ENCODE results near the gene CLEC2L. TPM values are rescaled to one million over a fixed set of nuclear protein-coding genes. Genes with fewer than 3 reads are reported as not detected.

Gene CLEC2L
- polyA plus RNA-seq, 3 donors = not detected

GRCh38 chr7:139583826-139584553 lies 60.5 kb downstream of the CLEC2L start:
- Mint-ChIP-seq H3K9me3 (no peaks in the 10 kb centered on the region), H3K4me3 (no peak overlapping the region), H3K36me3 (peaks cover 84 to 95% of the 10 kb centered on the region in 2 donors), H3K4me1 (peaks cover 6% of the 10 kb centered on the region), H3K27me3 (ENCODE audit: low read depth in 3 of 3) (peaks cover 0 to 2% (median 2%) of the 10 kb centered on the region in 3 donors), H3K27ac (no peak overlapping the region)
- Histone ChIP-seq H3K27ac (ENCODE audit: low read depth in 1 of 2, low read length in 2 of 2) (no peak overlapping the region), H3K4me3 (replicated peaks in 1 of 3; ENCODE audit: low read depth in 2 of 3, low read length in 3 of 3) (no peak overlapping the region), H3K4me2 (replicated peaks; ENCODE audit: extremely low read depth, low read length, poor library complexity, severe bottlenecking) (no peak overlapping the region), H4K20me1 (ENCODE audit: insufficient read depth, low read length) (peaks cover 38% of the 10 kb centered on the region), H2AFZ (ENCODE audit: insufficient read depth, low read depth, low read length, poor library complexity, severe bottlenecking) (no peak overlapping the region), H3K27me3 (ENCODE audit: control insufficient read depth in 2 of 2, insufficient read depth in 2 of 2, low read length in 2 of 2) (no peaks in the 10 kb centered on the region), H3K9me3 (replicated peaks in 1 of 2; ENCODE audit: control insufficient read depth in 1 of 2, insufficient read depth in 1 of 2, low read length in 2 of 2) (no peaks in the 10 kb centered on the region), H3K9ac (ENCODE audit: insufficient read depth, low read length, poor library complexity, severe bottlenecking) (no peak overlapping the region), H3K36me3 (replicated peaks in 1 of 2; ENCODE audit: control insufficient read depth in 1 of 2, insufficient read depth in 2 of 2, low read length in 2 of 2) (peaks cover 86 to 97% of the 10 kb centered on the region in 2 donors), H3K79me2 (ENCODE audit: insufficient read depth, low read length) (no peaks in the 10 kb centered on the region), H3K4me1 (ENCODE audit: control insufficient read depth in 1 of 2, insufficient read depth in 2 of 2, low read length in 2 of 2) (peaks cover 5 to 6% of the 10 kb centered on the region in 2 donors)
- DNase-seq = no peak
- WGBS (ENCODE audit: insufficient coverage) = 95% methylated on average over 12 of the region's 15 CpGs
- intact Hi-C loops (cut with micrococcal nuclease) = no loop called here
- TF ChIP-seq CTCF (IDR thresholded peaks at IDR 0.05) = no peak

DNA sequence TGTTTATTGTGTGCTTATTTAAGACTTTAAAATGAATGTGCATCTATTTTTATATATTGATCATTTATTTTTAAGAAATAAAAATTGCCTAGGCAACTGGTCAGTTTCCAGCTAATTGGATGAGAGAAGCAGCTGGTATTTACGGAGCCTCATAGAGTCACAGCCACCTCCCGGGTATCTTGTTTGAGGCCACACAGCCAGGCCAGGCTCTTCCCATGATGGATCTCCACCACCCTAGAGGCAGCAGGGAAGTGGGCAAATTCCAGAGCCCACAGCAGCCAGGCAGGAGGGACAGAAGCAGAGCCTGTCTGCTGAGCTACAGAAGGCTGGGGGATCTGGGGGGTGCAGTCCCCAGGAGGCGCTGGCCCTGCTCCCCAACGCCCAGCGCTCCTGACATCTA lies 61.6 kb downstream of the CLEC2L start:
- H3K9ac ChIP-seq (ENCODE audit: insufficient read depth, low read length, poor library complexity, severe bottlenecking) = no peak overlapping the region
- peaks cover 84 to 94% of the 10 kb centered on the region in 2 donors for H3K36me3 Mint-ChIP-seq
- H3K4me3 Mint-ChIP-seq = no peak overlapping the region
- H3K9me3 ChIP-seq (replicated peaks in 1 of 2; ENCODE audit: control insufficient read depth in 1 of 2, insufficient read depth in 1 of 2, low read length in 2 of 2) = no peaks in the 10 kb centered on the region
- peaks cover 12% of the 10 kb centered on the region for H3K4me1 Mint-ChIP-seq
- no peak for TF ChIP-seq CTCF (IDR thresholded peaks at IDR 0.05)
- DNase-seq = no peak
- no peaks in the 10 kb centered on the region for H3K79me2 ChIP-seq (ENCODE audit: insufficient read depth, low read length)
- peaks cover 0 to 2% (median 2%) of the 10 kb centered on the region in 3 donors for H3K27me3 Mint-ChIP-seq (ENCODE audit: low read depth in 3 of 3)
- intact Hi-C loops (cut with micrococcal nuclease) = no loop called here
- peaks cover 8% of the 10 kb centered on the region in 2 donors for H3K4me1 ChIP-seq (ENCODE audit: control insufficient read depth in 1 of 2, insufficient read depth in 2 of 2, low read length in 2 of 2)
- H3K27ac Mint-ChIP-seq = no peak overlapping the region
- 80% methylated on average over 5 of the region's 5 CpGs for WGBS (ENCODE audit: insufficient coverage)
- H3K9me3 Mint-ChIP-seq = no peaks in the 10 kb centered on the region
- no peak overlapping the region for H3K27ac ChIP-seq (ENCODE audit: low read depth in 1 of 2, low read length in 2 of 2)
- H2AFZ ChIP-seq (ENCODE audit: insufficient read depth, low read depth, low read length, poor library complexity, severe bottlenecking) = no peak overlapping the region
- peaks cover 40% of the 10 kb centered on the region for H4K20me1 ChIP-seq (ENCODE audit: insufficient read depth, low read length)
- H3K4me2 ChIP-seq (replicated peaks; ENCODE audit: extremely low read depth, low read length, poor library complexity, severe bottlenecking) = no peak overlapping the region
- H3K4me3 ChIP-seq (replicated peaks in 1 of 3; ENCODE audit: low read depth in 2 of 3, low read length in 3 of 3) = no peak overlapping the region
- no peaks in the 10 kb centered on the region for H3K27me3 ChIP-seq (ENCODE audit: control insufficient read depth in 2 of 2, insufficient read depth in 2 of 2, low read length in 2 of 2)
- H3K36me3 ChIP-seq (replicated peaks in 1 of 2; ENCODE audit: control insufficient read depth in 1 of 2, insufficient read depth in 2 of 2, low read length in 2 of 2) = peaks cover 81 to 97% of the 10 kb centered on the region in 2 donors
